Neural progenitor cell (in vitro differentiated cells): ENCODE results near the gene DNER. TPM values are rescaled to one million over a fixed set of nuclear protein-coding genes. Genes with fewer than 3 reads are reported as not detected.

Experiments
- DNase-seq: peaks from one replicate; pipeline ENCODE4 v3.0.0-alpha.2; 2016; ENCODE audit warnings: low spot score
- H2AFZ ChIP-seq: fragments of 200-600 bp; sonication (generic); replicated peaks from 2 replicates; pipeline ENCODE4 v1.6.1; 2016; ENCODE audit warnings: antibody characterized with exemption
- H3F3A ChIP-seq: fragments of 200-600 bp; sonication (generic); 2 replicates; pipeline ENCODE4 v1.6.1; 2016; ENCODE audit warnings: antibody characterized with exemption, low read depth
- H3K27ac ChIP-seq: fragments of 200-600 bp; sonication (generic); 2 replicates; pipeline ENCODE4 v1.5.1; 2016; ENCODE audit warnings: mild to moderate bottlenecking
- H3K27me3 ChIP-seq: fragments of 200-600 bp; sonication (generic); 2 replicates; pipeline ENCODE4 v1.6.1; 2016; ENCODE audit warnings: mild to moderate bottlenecking, moderate library complexity
- H3K36me3 ChIP-seq: fragments of 200-600 bp; sonication (generic); 2 replicates; pipeline ENCODE4 v1.5.1; 2016
- H3K4me1 ChIP-seq: fragments of 200-600 bp; sonication (generic); 2 replicates; pipeline ENCODE4 v1.6.1; 2016; ENCODE audit warnings: mixed run types
- H3K4me2 ChIP-seq: fragments of 200-600 bp; sonication (generic); 2 replicates; pipeline ENCODE4 v1.6.1; 2016
- H3K4me3 ChIP-seq: fragments of 200-600 bp; sonication (generic); 2 replicates; pipeline ENCODE4 v1.5.1; 2016
- H3K79me2 ChIP-seq: fragments of 200-600 bp; sonication (generic); 2 replicates; pipeline ENCODE4 v1.6.1; 2016; ENCODE audit warnings: low read depth
- H3K9ac ChIP-seq: fragments of 200-600 bp; sonication (generic); 2 replicates; pipeline ENCODE4 v1.6.1; 2016
- H3K9me3 ChIP-seq: fragments of 200-600 bp; sonication (generic); 2 replicates; pipeline ENCODE4 v1.5.1; 2016; ENCODE audit warnings: low read depth
- H4K20me1 ChIP-seq: fragments of 200-600 bp; sonication (generic); 2 replicates; pipeline ENCODE4 v1.6.1; 2016; ENCODE audit warnings: low read depth
- H3K27ac Mint-ChIP-seq: 3 replicates; pipeline ENCODE4 v1.8.0; 2021; ENCODE audit warnings: mixed read lengths
- H3K27me3 Mint-ChIP-seq: 2 replicates; pipeline ENCODE4 v1.8.0; 2022; ENCODE audit warnings: low read depth, mild to moderate bottlenecking, inconsistent platforms, moderate library complexity, mixed read lengths; ENCODE audit not compliant: insufficient read depth
- H3K36me3 Mint-ChIP-seq: 3 replicates; pipeline ENCODE4 v1.8.0; 2021; ENCODE audit warnings: mixed read lengths
- H3K4me1 Mint-ChIP-seq: 3 replicates; pipeline ENCODE4 v1.8.0; 2021; ENCODE audit warnings: mixed read lengths
- H3K4me3 Mint-ChIP-seq: 3 replicates; pipeline ENCODE4 v1.8.0; 2021; ENCODE audit warnings: mild to moderate bottlenecking, moderate library complexity, mixed read lengths
- H3K9me3 Mint-ChIP-seq: 3 replicates; pipeline ENCODE4 v1.8.0; 2020; ENCODE audit warnings: mixed read lengths
- CTCF ChIP-seq: fragments of 200-600 bp; sonication (generic); IDR thresholded peaks from 2 replicates; pipeline ENCODE4 v1.5.1; 2017; ENCODE audit warnings: antibody characterized with exemption, mild to moderate bottlenecking
- EZH2 ChIP-seq: fragments of 200-600 bp; sonication (generic); IDR thresholded peaks from 2 replicates; pipeline ENCODE4 v1.6.1; 2017; ENCODE audit warnings: antibody characterized with exemption, mild to moderate bottlenecking, moderate library complexity
- EZH2phosphoT487 ChIP-seq: fragments of 200-600 bp; sonication (generic); IDR thresholded peaks from 2 replicates; pipeline ENCODE4 v1.6.1; 2017; ENCODE audit warnings: antibody characterized with exemption
- total RNA-seq: library from RNA; depleted of rRNA; stranded (reverse); fragments of >200 nt; gene quantifications from 2 replicates; pipeline ENCODE4 v1.2.3, GENCODE V29; 2015; ENCODE audit warnings: low replicate concordance

Gene DNER
- total RNA-seq, 1 donor from 2014 or later: 0.97 TPM

GRCh38 chr2:229572507-229573271 lies 141.7 kb downstream of the DNER start:
- Mint-ChIP-seq H3K9me3 (no peaks in the 10 kb centered on the region), H3K4me1 (no peaks in the 10 kb centered on the region), H3K4me3 (no peak overlapping the region), H3K27ac (no peak overlapping the region), H3K36me3 (no peaks in the 10 kb centered on the region), H3K27me3 (peaks cover 2% of the 10 kb centered on the region)
- Histone ChIP-seq H3K4me2 (no peak overlapping the region), H3K9me3 (no peaks in the 10 kb centered on the region), H4K20me1 (no peaks in the 10 kb centered on the region), H3F3A (no peaks in the 10 kb centered on the region), H3K79me2 (no peaks in the 10 kb centered on the region), H3K9ac (no peak overlapping the region), H3K4me3 (no peak overlapping the region), H2AFZ (no peak overlapping the region), H3K27me3 (no peaks in the 10 kb centered on the region), H3K27ac (no peak overlapping the region), H3K36me3 (no peaks in the 10 kb centered on the region), H3K4me1 (no peaks in the 10 kb centered on the region)
- no peak for DNase-seq
- no peak for TF ChIP-seq CTCF
- no peak for TF ChIP-seq EZH2phosphoT487
- TF ChIP-seq EZH2: no peak

GRCh38 chr2:229571243-229571642 lies 143.1 kb downstream of the DNER start:
- no peaks in the 10 kb centered on the region for H3K4me1 Mint-ChIP-seq
- no peaks in the 10 kb centered on the region for H3K4me1 ChIP-seq
- H3K27me3 Mint-ChIP-seq: peaks cover 2% of the 10 kb centered on the region
- TF ChIP-seq CTCF: no peak
- TF ChIP-seq EZH2phosphoT487: no peak
- no peak for TF ChIP-seq EZH2
- H3K9ac ChIP-seq: no peak overlapping the region
- no peaks in the 10 kb centered on the region for H3K79me2 ChIP-seq
- no peaks in the 10 kb centered on the region for H3F3A ChIP-seq
- no peak overlapping the region for H3K27ac ChIP-seq
- DNase-seq: no peak
- no peaks in the 10 kb centered on the region for H3K9me3 Mint-ChIP-seq
- no peaks in the 10 kb centered on the region for H4K20me1 ChIP-seq
- no peaks in the 10 kb centered on the region for H3K9me3 ChIP-seq
- no peak overlapping the region for H3K4me3 ChIP-seq
- no peak overlapping the region for H3K4me2 ChIP-seq
- no peaks in the 10 kb centered on the region for H3K27me3 ChIP-seq
- no peaks in the 10 kb centered on the region for H3K36me3 Mint-ChIP-seq
- no peak overlapping the region for H2AFZ ChIP-seq
- H3K4me3 Mint-ChIP-seq: no peak overlapping the region
- H3K27ac Mint-ChIP-seq: no peak overlapping the region
- H3K36me3 ChIP-seq: no peaks in the 10 kb centered on the region

- H3K9ac ChIP-seq: no peak overlapping the region
- TF ChIP-seq EZH2phosphoT487: no peak
- no peak for TF ChIP-seq EZH2
- TF ChIP-seq CTCF: no peak
- H3K9me3 ChIP-seq: no peaks in the 10 kb centered on the region
- Mint-ChIP-seq H3K4me1 (no peaks in the 10 kb centered on the region), H3K36me3 (no peaks in the 10 kb centered on the region), H3K27ac (no peak overlapping the region), H3K4me3 (no peak overlapping the region), H3K27me3 (peaks cover 2% of the 10 kb centered on the region), H3K9me3 (no peaks in the 10 kb centered on the region)
- H3K4me1 ChIP-seq: no peaks in the 10 kb centered on the region
- no peaks in the 10 kb centered on the region for H4K20me1 ChIP-seq
- H3K4me3 ChIP-seq: no peak overlapping the region
- H3K27me3 ChIP-seq: no peaks in the 10 kb centered on the region
- H3F3A ChIP-seq: no peaks in the 10 kb centered on the region
- H3K27ac ChIP-seq: no peak overlapping the region
- H2AFZ ChIP-seq: no peak overlapping the region
- no peaks in the 10 kb centered on the region for H3K36me3 ChIP-seq
- DNase-seq: no peak
- no peaks in the 10 kb centered on the region for H3K79me2 ChIP-seq
- no peak overlapping the region for H3K4me2 ChIP-seq
These were observed 148.0 kb downstream of the DNER start for GRCh38 chr2:229566370-229566769.
